ENCODE measurements around the gene RALGPS1.

RALGPS1 gene

DNA sequence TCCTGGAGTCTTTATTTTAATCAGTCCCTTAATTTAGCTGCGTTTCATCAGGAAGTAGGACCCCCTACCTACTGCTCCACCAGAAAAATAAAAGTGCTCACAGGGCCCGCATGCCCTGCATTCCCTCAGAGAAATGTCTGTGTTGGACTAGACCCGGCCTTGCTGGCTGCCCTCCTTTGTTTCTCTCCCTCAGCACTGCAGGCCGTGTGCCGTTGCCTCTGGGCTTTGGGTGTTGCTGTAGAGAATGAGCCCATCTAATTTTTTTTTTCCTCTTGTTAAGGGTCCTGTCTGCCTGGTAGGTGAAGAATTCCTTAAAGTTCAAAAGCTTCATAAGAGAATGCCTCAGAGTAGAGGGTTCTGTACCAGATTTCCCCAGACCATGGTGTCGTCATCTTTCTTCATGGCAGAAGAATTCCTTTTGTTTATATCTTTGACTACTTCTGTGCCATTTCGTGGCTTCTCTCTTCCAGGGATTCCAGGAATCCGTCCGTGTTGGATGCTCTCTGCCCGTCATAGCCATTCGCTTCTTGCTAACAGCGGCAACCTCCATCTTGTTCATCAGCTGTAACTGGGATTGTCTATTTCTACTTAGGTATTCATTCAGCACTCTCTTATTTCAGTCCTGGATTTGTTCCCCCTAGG is 257.6 kb downstream of the RALGPS1 start:
- H3K9me3 ChIP-seq (ENCODE audit: control insufficient read depth, insufficient read depth, low read length), result no peaks in the 10 kb centered on the region
- H3K4me3 ChIP-seq (ENCODE audit: low read depth, low read length), result no peak overlapping the region
- no peak overlapping the region for H3K9ac ChIP-seq (ENCODE audit: low read depth, low read length)
- H3K4me1 ChIP-seq (ENCODE audit: control insufficient read depth, insufficient read depth, low read length), result no peaks in the 10 kb centered on the region
- no peaks in the 10 kb centered on the region; the same call in 1 of the 2 replicates for H3K36me3 ChIP-seq (ENCODE audit: control insufficient read depth, insufficient read depth, low read length)
- no peak overlapping the region for H3K27ac ChIP-seq (ENCODE audit: low read depth, low read length)
- no peaks in the 10 kb centered on the region for H3K27me3 ChIP-seq (ENCODE audit: control insufficient read depth, insufficient read depth, low read length)

DNA sequence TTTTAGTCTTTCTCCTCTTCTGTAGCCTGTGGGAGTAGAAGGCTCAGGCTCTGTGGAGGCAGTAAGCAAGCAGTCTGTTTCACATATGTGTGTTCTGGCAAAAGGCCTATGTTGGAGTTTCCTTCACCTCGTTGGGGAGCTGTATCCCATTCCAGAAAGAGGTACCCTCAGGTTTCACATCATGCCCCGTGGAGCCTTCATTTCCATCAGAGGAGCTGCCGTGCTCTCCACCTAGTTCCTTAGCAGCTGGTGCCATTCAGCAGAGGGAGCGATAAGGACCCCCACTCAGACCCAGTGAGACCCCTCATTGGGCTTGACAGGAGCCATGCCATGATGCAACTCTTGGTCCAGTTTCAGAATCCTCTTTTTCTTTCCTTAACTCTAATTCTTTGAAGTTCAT is 258.5 kb downstream of the RALGPS1 start:
- Histone ChIP-seq H3K36me3 (ENCODE audit: control insufficient read depth, insufficient read depth, low read length) (no peaks in the 10 kb centered on the region), H3K27ac (ENCODE audit: low read depth, low read length) (no peak overlapping the region), H3K4me3 (ENCODE audit: low read depth, low read length) (no peak overlapping the region), H3K4me1 (ENCODE audit: control insufficient read depth, insufficient read depth, low read length) (no peaks in the 10 kb centered on the region), H3K9ac (ENCODE audit: low read depth, low read length) (no peak overlapping the region), H3K27me3 (ENCODE audit: control insufficient read depth, insufficient read depth, low read length) (no peaks in the 10 kb centered on the region), H3K9me3 (ENCODE audit: control insufficient read depth, insufficient read depth, low read length) (no peaks in the 10 kb centered on the region)

DNA sequence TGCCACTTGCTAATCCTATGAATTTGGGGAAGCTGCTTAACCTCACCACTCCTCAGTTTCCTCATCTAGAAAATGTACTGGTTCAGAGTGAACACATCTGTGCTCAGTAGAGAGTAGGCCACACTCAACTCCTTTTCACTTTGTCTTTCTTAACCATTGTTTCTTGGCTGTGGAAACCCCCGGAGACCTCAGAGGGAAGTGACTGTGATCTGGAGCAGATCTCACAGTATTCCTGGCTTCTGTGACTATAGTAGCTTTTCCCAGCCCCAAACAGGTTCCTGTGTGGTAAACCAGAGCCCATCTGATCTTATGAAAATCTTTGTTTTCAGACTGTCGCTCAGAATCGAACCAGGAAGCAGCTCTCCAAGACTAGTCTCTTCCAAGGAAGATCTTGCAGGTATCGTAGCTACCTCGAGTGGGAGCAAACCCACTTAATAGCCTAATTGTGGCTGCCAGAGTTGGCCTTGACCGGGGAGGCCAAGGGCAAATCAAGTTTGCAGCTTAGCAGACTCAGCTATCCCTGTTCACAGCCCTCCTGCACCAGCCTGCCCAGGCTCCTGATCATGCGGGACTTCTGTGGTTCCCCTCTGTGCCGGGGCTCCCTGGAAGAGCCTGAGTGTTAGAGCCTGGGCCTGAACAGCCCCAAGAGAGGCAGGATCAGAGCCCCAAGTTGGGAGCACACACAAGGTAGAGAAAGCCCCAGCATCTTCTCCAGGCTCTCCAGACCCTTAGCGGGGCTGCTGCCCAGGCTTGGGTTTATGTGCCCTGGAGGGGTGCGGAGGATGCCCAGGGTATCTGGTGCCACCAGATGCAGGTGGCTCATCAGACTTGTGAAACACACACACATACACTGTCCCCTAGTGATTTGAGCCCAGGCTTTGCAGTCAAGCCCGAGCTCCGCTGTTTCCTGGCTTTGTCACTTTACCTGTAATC is 260.1 kb downstream of the RALGPS1 start:
- Histone ChIP-seq H3K4me1 (ENCODE audit: control insufficient read depth, insufficient read depth, low read length) (no peaks in the 10 kb centered on the region), H3K36me3 (ENCODE audit: control insufficient read depth, insufficient read depth, low read length) (no peaks in the 10 kb centered on the region), H3K9ac (ENCODE audit: low read depth, low read length) (no peak overlapping the region), H3K27ac (ENCODE audit: low read depth, low read length) (no peak overlapping the region), H3K9me3 (ENCODE audit: control insufficient read depth, insufficient read depth, low read length) (no peaks in the 10 kb centered on the region), H3K4me3 (ENCODE audit: low read depth, low read length) (no peak overlapping the region), H3K27me3 (ENCODE audit: control insufficient read depth, insufficient read depth, low read length) (no peaks in the 10 kb centered on the region)

DNA sequence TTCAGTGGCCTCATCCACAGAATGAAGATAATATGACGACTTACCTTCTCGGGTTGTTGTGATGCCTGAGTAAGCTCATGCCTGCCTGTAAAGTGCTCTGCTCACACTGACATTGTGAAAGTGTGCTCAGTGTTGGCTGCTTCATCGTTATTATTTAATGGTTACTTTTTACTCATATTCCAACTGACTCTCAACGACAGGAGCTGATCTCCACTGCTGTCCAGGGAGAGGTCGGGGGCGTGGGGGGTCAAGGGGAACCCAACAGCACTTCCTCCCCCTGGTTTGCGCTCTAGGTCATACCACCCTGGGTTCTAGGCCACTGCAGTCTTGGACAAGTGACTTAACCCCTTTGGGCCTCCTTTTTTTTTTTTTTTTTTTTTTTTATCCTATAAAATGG is 260.7 kb downstream of the RALGPS1 start:
- no peak overlapping the region for H3K9ac ChIP-seq (ENCODE audit: low read depth, low read length)
- H3K27ac ChIP-seq (ENCODE audit: low read depth, low read length), result no peak overlapping the region
- H3K4me1 ChIP-seq (ENCODE audit: control insufficient read depth, insufficient read depth, low read length), result no peaks in the 10 kb centered on the region
- H3K36me3 ChIP-seq (ENCODE audit: control insufficient read depth, insufficient read depth, low read length), result no peaks in the 10 kb centered on the region
- H3K9me3 ChIP-seq (ENCODE audit: control insufficient read depth, insufficient read depth, low read length), result no peaks in the 10 kb centered on the region
- no peak overlapping the region for H3K4me3 ChIP-seq (ENCODE audit: low read depth, low read length)
- no peaks in the 10 kb centered on the region for H3K27me3 ChIP-seq (ENCODE audit: control insufficient read depth, insufficient read depth, low read length)

DNA sequence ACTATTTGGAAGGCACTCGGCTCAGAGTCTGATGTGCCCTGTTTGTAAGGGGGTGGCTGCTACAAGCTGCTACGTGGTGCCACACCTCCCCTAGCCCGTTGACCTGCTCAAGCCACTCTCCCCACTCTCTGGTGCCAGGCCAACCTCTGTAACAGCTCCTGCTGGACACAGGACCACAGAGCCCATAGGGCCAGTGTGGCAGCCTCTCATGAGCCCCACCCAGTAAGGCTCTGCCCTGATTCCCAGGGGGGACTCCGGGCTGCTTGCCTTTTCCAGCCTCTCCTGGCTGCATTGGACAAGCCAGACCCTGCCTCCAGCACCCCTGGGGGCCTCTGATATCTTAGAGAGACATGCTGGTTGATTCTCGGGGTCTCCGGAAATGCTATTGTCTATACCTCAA is 261.2 kb downstream of the RALGPS1 start:
- no peak overlapping the region for H3K27ac ChIP-seq (ENCODE audit: low read depth, low read length)
- H3K4me1 ChIP-seq (ENCODE audit: control insufficient read depth, insufficient read depth, low read length), result no peaks in the 10 kb centered on the region
- H3K27me3 ChIP-seq (ENCODE audit: control insufficient read depth, insufficient read depth, low read length), result no peaks in the 10 kb centered on the region
- H3K9ac ChIP-seq (ENCODE audit: low read depth, low read length), result no peak overlapping the region
- H3K9me3 ChIP-seq (ENCODE audit: control insufficient read depth, insufficient read depth, low read length), result no peaks in the 10 kb centered on the region
- no peak overlapping the region for H3K4me3 ChIP-seq (ENCODE audit: low read depth, low read length)
- no peaks in the 10 kb centered on the region for H3K36me3 ChIP-seq (ENCODE audit: control insufficient read depth, insufficient read depth, low read length)

DNA sequence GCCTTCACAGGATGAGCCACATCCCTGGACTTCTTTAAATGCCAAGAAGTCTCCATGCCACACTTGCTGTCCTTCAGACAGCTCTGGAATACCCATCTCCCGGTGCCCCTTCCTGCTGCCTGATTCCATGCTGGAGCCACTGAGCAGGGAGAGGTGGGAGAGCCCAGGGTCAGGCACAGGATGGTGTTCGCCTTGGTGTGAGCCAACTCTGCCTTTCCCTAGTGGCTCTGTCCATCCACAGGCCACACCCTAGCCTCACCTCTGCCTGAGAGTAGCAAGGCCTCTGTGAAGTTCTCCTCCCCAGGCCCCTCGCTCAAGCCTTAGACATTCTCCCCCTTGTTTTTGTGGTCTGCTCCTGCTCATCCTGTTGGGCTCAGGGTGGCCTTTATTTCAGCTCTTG is 262.0 kb downstream of the RALGPS1 start:
- Histone ChIP-seq H3K27me3 (ENCODE audit: control insufficient read depth, insufficient read depth, low read length) (no peaks in the 10 kb centered on the region), H3K27ac (ENCODE audit: low read depth, low read length) (no peak overlapping the region), H3K4me3 (ENCODE audit: low read depth, low read length) (no peak overlapping the region), H3K4me1 (ENCODE audit: control insufficient read depth, insufficient read depth, low read length) (no peaks in the 10 kb centered on the region), H3K9ac (ENCODE audit: low read depth, low read length) (no peak overlapping the region), H3K36me3 (ENCODE audit: control insufficient read depth, insufficient read depth, low read length) (no peaks in the 10 kb centered on the region), H3K9me3 (ENCODE audit: control insufficient read depth, insufficient read depth, low read length) (no peaks in the 10 kb centered on the region)

DNA sequence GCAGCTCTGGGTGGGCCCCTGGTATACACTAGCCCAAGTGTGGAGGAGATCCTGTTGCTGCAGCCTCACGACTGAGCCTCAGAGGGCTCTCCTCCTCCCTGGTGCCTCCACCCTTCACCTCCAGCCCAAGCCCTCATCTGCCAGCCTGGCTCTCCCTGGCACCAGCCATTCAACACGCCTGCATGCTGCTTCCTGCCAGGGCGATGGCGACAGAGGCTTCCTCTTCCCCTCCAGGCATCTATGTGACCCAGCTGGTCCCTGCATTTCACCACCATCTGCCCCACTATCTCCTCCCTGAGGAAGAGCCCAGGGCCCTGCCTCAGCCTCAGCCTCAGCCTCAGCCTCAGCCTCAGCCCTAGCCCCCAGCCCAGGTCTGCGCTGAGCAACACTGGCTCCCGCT is 262.6 kb downstream of the RALGPS1 start:
- Histone ChIP-seq H3K27ac (ENCODE audit: low read depth, low read length) (no peak overlapping the region), H3K9ac (ENCODE audit: low read depth, low read length) (no peak overlapping the region), H3K4me3 (ENCODE audit: low read depth, low read length) (no peak overlapping the region)

DNA sequence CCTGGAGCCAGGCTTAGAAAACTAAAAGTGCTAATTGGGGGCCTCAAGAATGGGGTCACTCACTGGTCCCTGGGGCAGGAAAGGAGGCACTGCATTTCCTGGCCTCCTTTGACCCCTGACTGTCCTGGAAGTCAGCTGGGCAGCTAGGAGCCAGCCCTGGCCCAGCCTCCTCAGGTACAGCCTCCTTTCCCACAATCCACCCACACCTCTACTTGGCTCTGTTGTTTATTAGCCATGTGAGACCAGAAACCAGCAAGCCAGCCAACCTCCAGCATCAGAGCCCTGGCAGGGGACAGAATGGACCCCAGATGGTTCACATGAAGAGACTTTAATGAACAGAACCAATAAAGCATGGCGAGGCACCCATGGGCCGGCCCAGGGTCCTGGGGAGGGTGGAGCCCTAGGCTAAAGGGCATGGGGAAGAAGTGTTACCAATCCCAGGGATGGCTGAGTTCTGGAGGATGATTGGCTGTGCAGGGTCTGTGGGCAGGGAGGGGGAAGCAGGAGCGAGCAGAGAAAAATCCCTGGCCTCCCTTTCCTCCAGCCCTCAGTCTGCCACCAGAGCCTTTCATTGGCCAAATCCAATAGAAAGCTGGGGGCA is 263.2 kb downstream of the RALGPS1 start:
- H3K27ac ChIP-seq (ENCODE audit: low read depth, low read length), result no peak overlapping the region
- no peak overlapping the region for H3K4me3 ChIP-seq (ENCODE audit: low read depth, low read length)
- no peaks in the 10 kb centered on the region for H3K27me3 ChIP-seq (ENCODE audit: control insufficient read depth, insufficient read depth, low read length)
- H3K9me3 ChIP-seq (ENCODE audit: control insufficient read depth, insufficient read depth, low read length), result no peaks in the 10 kb centered on the region
- H3K4me1 ChIP-seq (ENCODE audit: control insufficient read depth, insufficient read depth, low read length), result no peaks in the 10 kb centered on the region
- H3K36me3 ChIP-seq (ENCODE audit: control insufficient read depth, insufficient read depth, low read length), result no peaks in the 10 kb centered on the region
- H3K9ac ChIP-seq (ENCODE audit: low read depth, low read length), result no peak overlapping the region

More for the DNA sequence above, 262.6 kb downstream of the RALGPS1 start:
- Histone ChIP-seq H3K9me3 (ENCODE audit: control insufficient read depth, insufficient read depth, low read length) (no peaks in the 10 kb centered on the region), H3K4me1 (ENCODE audit: control insufficient read depth, insufficient read depth, low read length) (no peaks in the 10 kb centered on the region), H3K27me3 (ENCODE audit: control insufficient read depth, insufficient read depth, low read length) (no peaks in the 10 kb centered on the region), H3K36me3 (ENCODE audit: control insufficient read depth, insufficient read depth, low read length) (no peaks in the 10 kb centered on the region)

DNA sequence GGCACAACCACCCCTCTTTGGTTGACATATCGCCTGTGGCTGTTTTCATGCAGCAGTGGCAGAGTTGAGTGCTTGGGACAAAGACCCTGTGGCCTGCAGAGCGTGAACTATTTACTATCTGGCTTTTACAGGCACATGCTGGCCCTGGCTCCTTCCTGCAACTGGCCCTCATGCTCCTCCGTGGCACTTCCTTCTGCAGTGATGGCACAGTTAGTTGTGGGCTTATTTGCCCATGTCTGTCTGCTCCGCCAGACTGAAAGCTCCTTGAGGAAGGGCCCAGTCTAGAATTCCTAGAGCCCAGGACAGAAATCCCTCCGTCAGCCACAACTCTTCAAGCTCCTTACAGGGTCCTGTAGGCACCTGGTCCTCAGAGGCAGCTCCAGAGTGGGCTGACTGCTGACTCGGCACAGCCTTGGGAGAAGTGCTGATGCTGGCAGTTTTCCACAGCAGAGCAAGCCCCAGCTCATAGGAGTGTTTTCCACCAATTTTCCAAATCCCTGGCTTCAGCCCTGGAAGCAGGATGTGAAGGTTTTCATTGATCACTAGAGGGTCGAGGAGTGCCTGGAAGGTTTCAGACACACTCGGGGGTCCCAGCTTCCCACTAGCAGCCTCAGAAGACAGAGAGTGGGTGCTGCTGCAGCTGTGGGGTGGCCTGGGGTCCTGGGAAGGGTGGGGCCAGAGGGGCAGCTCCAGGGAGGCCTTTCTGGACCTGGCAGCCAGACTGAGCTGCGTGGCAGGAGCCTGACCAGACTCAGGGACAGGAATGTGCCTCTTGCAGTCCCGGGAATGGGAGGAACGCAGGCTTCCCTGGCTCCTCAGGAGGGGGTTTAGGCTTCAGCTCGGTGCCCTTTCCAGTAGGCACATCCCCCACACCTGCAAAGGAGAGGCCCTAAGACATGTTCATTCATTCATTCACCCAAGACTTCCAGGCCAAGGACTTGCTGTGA is 264.4 kb downstream of the RALGPS1 start:
- H3K36me3 ChIP-seq (ENCODE audit: control insufficient read depth, insufficient read depth, low read length), result no peaks in the 10 kb centered on the region
- 0 out of 2 replicates have a peak, but pooled peaks cover 5% of the 10 kb centered on the region for H3K4me1 ChIP-seq (ENCODE audit: control insufficient read depth, insufficient read depth, low read length)
- no peak overlapping the region for H3K27ac ChIP-seq (ENCODE audit: low read depth, low read length)
- no peaks in the 10 kb centered on the region for H3K9me3 ChIP-seq (ENCODE audit: control insufficient read depth, insufficient read depth, low read length)
- no peak overlapping the region for H3K9ac ChIP-seq (ENCODE audit: low read depth, low read length)
- H3K27me3 ChIP-seq (ENCODE audit: control insufficient read depth, insufficient read depth, low read length), result no peaks in the 10 kb centered on the region
- no peak overlapping the region for H3K4me3 ChIP-seq (ENCODE audit: low read depth, low read length)

DNA sequence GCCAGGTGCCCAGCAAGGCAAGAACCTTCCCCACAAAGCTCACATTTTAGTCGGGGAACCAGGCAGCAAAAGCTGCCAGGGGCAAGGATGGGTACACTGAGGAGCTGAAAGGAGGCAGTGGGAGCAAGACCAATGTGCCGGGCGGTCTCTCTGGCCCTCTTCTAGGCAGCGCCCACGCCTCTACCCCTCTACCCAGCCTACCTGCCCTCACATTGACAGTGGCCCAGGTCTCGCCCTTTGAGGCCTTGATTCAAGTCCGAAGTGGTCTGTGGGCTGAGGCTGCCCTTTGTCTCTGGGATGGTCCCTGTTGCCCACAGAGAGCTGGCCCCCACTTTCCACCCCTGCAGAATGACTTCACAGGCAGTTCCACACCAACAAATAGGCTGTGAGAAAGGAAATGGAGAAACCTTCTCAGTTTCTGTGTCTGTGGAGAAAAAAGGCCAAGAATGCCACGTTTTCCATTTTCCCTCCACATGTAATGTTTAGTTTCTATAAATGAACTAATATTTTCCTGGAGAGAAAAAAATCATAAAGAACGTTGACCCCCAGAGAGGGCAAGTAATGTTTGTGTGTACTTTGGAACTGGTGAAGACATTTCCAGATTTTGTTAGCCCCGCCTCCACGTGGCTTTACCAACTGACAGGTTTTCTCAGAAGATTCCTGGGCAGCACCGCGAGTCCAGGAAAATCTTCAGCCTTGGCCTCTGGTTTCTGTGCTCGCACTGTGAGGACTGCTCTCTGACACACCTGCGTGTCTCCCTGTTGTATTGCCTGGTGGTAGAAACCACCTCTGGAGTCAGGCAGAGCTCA is 265.3 kb downstream of the RALGPS1 start:
- no peak overlapping the region for H3K9ac ChIP-seq (ENCODE audit: low read depth, low read length)
- no peak overlapping the region for H3K4me3 ChIP-seq (ENCODE audit: low read depth, low read length)
- no peaks in the 10 kb centered on the region for H3K27me3 ChIP-seq (ENCODE audit: control insufficient read depth, insufficient read depth, low read length)
- no peak overlapping the region for H3K27ac ChIP-seq (ENCODE audit: low read depth, low read length)
- H3K36me3 ChIP-seq (ENCODE audit: control insufficient read depth, insufficient read depth, low read length), result no peaks in the 10 kb centered on the region
- 0 out of 2 replicates have a peak, but pooled peaks cover 5% of the 10 kb centered on the region for H3K4me1 ChIP-seq (ENCODE audit: control insufficient read depth, insufficient read depth, low read length)
- H3K9me3 ChIP-seq (ENCODE audit: control insufficient read depth, insufficient read depth, low read length), result no peaks in the 10 kb centered on the region
